MCF 10A (cell line): ENCODE measurements around the gene TOB2. TPM values are rescaled to one million over a fixed set of nuclear protein-coding genes. Genes with fewer than 3 reads are reported as not detected.

Experiments
- BruUV-seq: library from RNA; stranded (reverse); fragments of 400-500 nt; replicated peaks from 2 replicates; lab custom pipeline; 2021; lab: Mats Ljungman, UMichigan
- CTCF ChIA-PET: fragments of 300-600 bp; sonication (Branson Sonifier 250); formaldehyde crosslinking; extraction: SDS; loops from one replicate; lab custom pipeline; 2021; ENCODE audit warnings: antibody characterized with exemption, inconsistent platforms; lab: Yijun Ruan, JAX
- POLR2A ChIA-PET: fragments of 300-600, 350-650 bp; sonication (Branson Sonifier 250); formaldehyde crosslinking; extraction: SDS; loops from one replicate; lab custom pipeline; 2020; ENCODE audit warnings: antibody characterized with exemption, inconsistent platforms; lab: Yijun Ruan, JAX
- DNase-seq: peaks from one replicate; pipeline ENCODE4 v3.0.0-alpha.2; 2018; ENCODE audit not compliant: unreplicated experiment
- H3K27ac Mint-ChIP-seq: one replicate; pipeline ENCODE4 v1.8.0; 2022; ENCODE audit warnings: mild to moderate bottlenecking, low read depth, mixed read lengths; ENCODE audit not compliant: unreplicated experiment
- H3K27me3 Mint-ChIP-seq: one replicate; pipeline ENCODE4 v1.8.0; 2022; ENCODE audit warnings: mixed read lengths; ENCODE audit not compliant: insufficient read depth, unreplicated experiment
- H3K36me3 Mint-ChIP-seq: one replicate; pipeline ENCODE4 v1.8.0; 2022; ENCODE audit warnings: mild to moderate bottlenecking, moderate library complexity, mixed read lengths; ENCODE audit not compliant: insufficient read depth, unreplicated experiment
- H3K4me1 Mint-ChIP-seq: one replicate; pipeline ENCODE4 v1.8.0; 2022; ENCODE audit warnings: mixed read lengths; ENCODE audit not compliant: insufficient read depth, unreplicated experiment
- H3K4me3 Mint-ChIP-seq: one replicate; pipeline ENCODE4 v1.8.0; 2022; ENCODE audit warnings: mild to moderate bottlenecking, moderate library complexity, mixed read lengths; ENCODE audit not compliant: unreplicated experiment
- H3K9me3 Mint-ChIP-seq: one replicate; pipeline ENCODE4 v1.8.0; 2022; ENCODE audit warnings: mixed read lengths; ENCODE audit not compliant: unreplicated experiment
- CTCF ChIP-seq: fragments of 200-600 bp; IDR thresholded peaks from one replicate; pipeline ENCODE4 v1.8.0; 2022; ENCODE audit warnings: antibody characterized with exemption, mild to moderate bottlenecking; ENCODE audit not compliant: unreplicated experiment
- intact Hi-C: fragments of 100-400 bp; cut with micrococcal nuclease; formaldehyde crosslinking; loops from 2 replicates; pipeline ENCODE4 v1.14.1; 2022
- total RNA-seq: library from RNA; stranded (reverse); gene quantifications from 2 replicates; pipeline ENCODE4 v1.2.3, GENCODE V29; 2022

Gene TOB2
- total RNA-seq, 1 experiment from 2014 or later: 25.4 TPM

- no peaks in the 10 kb centered on the region for H3K27me3 Mint-ChIP-seq
- POLR2A ChIA-PET: interaction anchor here (7.7 to 12.2 kb wide), 2 partner anchors 10 to 11 kb away, joined by 59 to 113 read pairs; partner anchors contain the start of genes ACO2, PHF5A and TOB2
- intact Hi-C loops: no loop called here
- no peaks in the 10 kb centered on the region for H3K9me3 Mint-ChIP-seq
- BruUV-seq: no TSS peak
- DNase-seq: no peak
- CTCF ChIA-PET: interaction anchor here (0.6 to 0.9 kb wide), 2 partner anchors 54 to 61 kb away, joined by 3 to 6 read pairs; no protein-coding TSS in a partner anchor
- no peak overlapping the region for H3K4me3 Mint-ChIP-seq
- no peaks in the 10 kb centered on the region for H3K4me1 Mint-ChIP-seq
- no peak overlapping the region for H3K27ac Mint-ChIP-seq
- TF ChIP-seq CTCF: no peak
- H3K36me3 Mint-ChIP-seq: peaks cover 69% of the 10 kb centered on the region
Observed at GRCh38 chr22:41458161-41458728, 11.6 kb upstream of the TOB2 start.

- BruUV-seq: no TSS peak
- ChIA-PET CTCF (interaction anchor here (0.6 to 1.9 kb wide), 7 partner anchors 16 to 1098 kb away, joined by 4 to 8 read pairs (median 6); no protein-coding TSS in a partner anchor), POLR2A (interaction anchor here (0.6 to 9.4 kb wide), 23 partner anchors 11 to 847 kb away, joined by 3 to 302 read pairs (median 6); partner anchors contain the start of genes ACO2, DESI1, EP300 and PHF5A)
- intact Hi-C loops: loop anchor here (1.0 kb wide), 1 partner anchor 69 kb away; no protein-coding TSS in a partner anchor
- H3K36me3 Mint-ChIP-seq: peaks cover 35% of the 10 kb centered on the region
- no peaks in the 10 kb centered on the region for H3K27me3 Mint-ChIP-seq
- peak overlapping the region; percentile 97 for H3K27ac Mint-ChIP-seq
- peaks cover 11% of the 10 kb centered on the region for H3K4me1 Mint-ChIP-seq
- no peaks in the 10 kb centered on the region for H3K9me3 Mint-ChIP-seq
- H3K4me3 Mint-ChIP-seq: peak overlapping the region; percentile 96
- DNase-seq: peak; percentile 100
- no peak for TF ChIP-seq CTCF
Observed at GRCh38 chr22:41448189-41448808, 1.7 kb upstream of the TOB2 start.

GRCh38 chr22:41447435-41448188, 1.0 kb upstream of the TOB2 start:
- Mint-ChIP-seq H3K4me1 (peaks cover 11% of the 10 kb centered on the region), H3K27ac (peak overlapping the region; percentile 97), H3K9me3 (no peaks in the 10 kb centered on the region), H3K4me3 (peak overlapping the region; percentile 96), H3K36me3 (peaks cover 42% of the 10 kb centered on the region), H3K27me3 (no peaks in the 10 kb centered on the region)
- no TSS peak for BruUV-seq
- peak; percentile 63 for DNase-seq
- CTCF ChIA-PET: interaction anchor here (0.6 to 1.9 kb wide), 7 partner anchors 16 to 514 kb away, joined by 3 to 9 read pairs (median 6); no protein-coding TSS in a partner anchor
- intact Hi-C loops: loop anchor here (1.0 kb wide), 1 partner anchor 70 kb away; no protein-coding TSS in a partner anchor
- POLR2A ChIA-PET: interaction anchor here (0.6 to 9.4 kb wide), 34 partner anchors 10 to 591 kb away, joined by 3 to 302 read pairs (median 6); partner anchors contain the start of genes ACO2, DESI1, EP300 and PHF5A
- TF ChIP-seq CTCF: no peak
